MM.1S (cell line): Measurements from ENCODE around the gene DOK4.

ENCODE experiments used
- DNase-seq: peaks from one replicate; pipeline ENCODE4 v3.0.0-alpha.2; 2015
- H2AFZ ChIP-seq: fragments of 300-600 bp; sonication (generic); 2 replicates; pipeline ENCODE4 v1.6.0; 2016; ENCODE audit warnings: antibody characterized with exemption, low read length
- H3F3A ChIP-seq: fragments of 300-600 bp; sonication (generic); 2 replicates; pipeline ENCODE4 v1.6.1; 2016; ENCODE audit warnings: mild to moderate bottlenecking, antibody characterized with exemption, low read length, moderate library complexity, mixed read lengths; ENCODE audit not compliant: insufficient read depth
- H3K27ac ChIP-seq: fragments of 300-600 bp; sonication (generic); 2 replicates; pipeline ENCODE4 v1.5.1; 2016; ENCODE audit warnings: mild to moderate bottlenecking, low read length
- H3K27me3 ChIP-seq: fragments of 300-600 bp; sonication (generic); replicated peaks from 2 replicates; pipeline ENCODE4 v1.6.0; 2016; ENCODE audit warnings: low read length; ENCODE audit not compliant: insufficient read depth
- H3K36me3 ChIP-seq: fragments of 300-600 bp; sonication (generic); replicated peaks from 2 replicates; pipeline ENCODE4 v1.6.1; 2016; ENCODE audit warnings: mild to moderate bottlenecking, low read length, mixed read lengths; ENCODE audit not compliant: insufficient read depth
- H3K4me1 ChIP-seq: fragments of 300-600 bp; sonication (generic); 2 replicates; pipeline ENCODE4 v1.6.1; 2016; ENCODE audit warnings: low read length, mixed read lengths
- H3K4me2 ChIP-seq: fragments of 300-600 bp; sonication (generic); 2 replicates; pipeline ENCODE4 v1.6.0; 2016; ENCODE audit warnings: low read depth, low read length
- H3K4me3 ChIP-seq: fragments of 300-600 bp; sonication (generic); 2 replicates; pipeline ENCODE4 v1.5.1; 2016; ENCODE audit warnings: low read length, mixed read lengths
- H3K79me2 ChIP-seq: fragments of 300-600 bp; sonication (generic); 2 replicates; pipeline ENCODE4 v1.6.1; 2016; ENCODE audit warnings: mixed run types, low read length, mixed read lengths
- H3K9ac ChIP-seq: fragments of 300-600 bp; sonication (generic); 2 replicates; pipeline ENCODE4 v1.6.1; 2016; ENCODE audit warnings: low read length, mixed read lengths
- H3K9me2 ChIP-seq: fragments of 300-600 bp; sonication (generic); replicated peaks from 2 replicates; pipeline ENCODE4 v1.6.1; 2016; ENCODE audit warnings: mild to moderate bottlenecking, low read length, mixed read lengths; ENCODE audit not compliant: insufficient read depth
- H3K9me3 ChIP-seq: fragments of 300-600 bp; sonication (generic); replicated peaks from 2 replicates; pipeline ENCODE4 v1.6.1; 2016; ENCODE audit warnings: mild to moderate bottlenecking, low read length, mixed read lengths; ENCODE audit not compliant: insufficient read depth
- H4K20me1 ChIP-seq: fragments of 300-600 bp; sonication (generic); 2 replicates; pipeline ENCODE4 v1.6.1; 2016; ENCODE audit warnings: mild to moderate bottlenecking, low read length, moderate library complexity, mixed read lengths; ENCODE audit not compliant: insufficient read depth
- EZH2 ChIP-seq: fragments of 300-600 bp; sonication (generic); optimal IDR thresholded peaks from 2 replicates; pipeline ENCODE3; 2017; ENCODE audit warnings: low read depth, mild to moderate bottlenecking, antibody characterized with exemption, low read length, mixed read lengths
- EZH2phosphoT487 ChIP-seq: fragments of 300-600 bp; sonication (generic); IDR thresholded peaks from 2 replicates; pipeline ENCODE4 v1.6.1; 2018; ENCODE audit warnings: antibody characterized with exemption, low read length
- TF ChIP-seq, protein P1 (sequence below): fragments of 300-600 bp; sonication (generic); IDR thresholded peaks from 2 replicates; pipeline ENCODE4 v1.5.1; 2016; ENCODE audit warnings: antibody characterized with exemption, low read length, mixed read lengths

DOK4 gene

DNA sequence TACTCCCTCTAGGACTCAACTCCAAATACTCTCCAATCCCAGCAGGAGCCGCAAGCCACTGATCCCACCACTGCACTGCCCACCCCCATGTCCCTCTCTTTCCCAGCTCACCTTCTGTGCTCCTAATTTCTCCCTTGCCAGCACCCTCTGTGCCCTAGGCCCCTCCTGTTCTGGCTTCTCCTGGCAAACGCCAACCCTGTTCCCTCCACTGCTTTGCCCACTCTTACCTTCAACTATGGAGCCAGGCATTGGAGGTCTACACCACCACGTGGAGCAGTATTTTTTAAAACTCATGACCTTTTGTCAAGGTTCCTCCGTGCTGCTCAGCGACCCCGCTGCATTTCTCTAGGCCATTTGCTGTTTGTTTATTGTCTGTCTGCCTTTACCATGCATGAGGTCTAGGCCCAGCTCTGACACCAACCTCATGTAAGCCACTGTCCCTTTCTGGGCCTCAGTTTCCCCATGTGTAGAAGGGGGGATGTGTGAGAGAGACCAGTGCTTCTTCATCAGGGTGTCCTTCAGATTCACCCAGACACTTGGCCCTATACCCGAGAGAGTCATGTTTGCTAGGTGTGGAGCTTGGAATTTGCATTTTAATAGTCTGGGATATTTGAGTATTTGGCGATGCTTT, 45.5 kb upstream of the DOK4 start:
- Histone ChIP-seq H3F3A (peaks cover 3% of the 10 kb centered on the region; the same call in 1 of the 2 replicates), H3K27ac (no peak overlapping the region), H2AFZ (no peak overlapping the region), H3K4me1 (peaks cover 8% of the 10 kb centered on the region), H3K4me2 (no peak overlapping the region), H3K27me3 (no peaks in the 10 kb centered on the region), H3K9ac (no peak overlapping the region), H3K4me3 (no peak overlapping the region), H4K20me1 (no peaks in the 10 kb centered on the region), H3K9me2 (no peaks in the 10 kb centered on the region), H3K36me3 (no peaks in the 10 kb centered on the region), H3K79me2 (peaks cover 27% of the 10 kb centered on the region), H3K9me3 (no peaks in the 10 kb centered on the region)
- DNase-seq, result no peak
- TF ChIP-seq EZH2phosphoT487 (no peak), EZH2 (no peak)
- TF ChIP-seq, protein P1, sequence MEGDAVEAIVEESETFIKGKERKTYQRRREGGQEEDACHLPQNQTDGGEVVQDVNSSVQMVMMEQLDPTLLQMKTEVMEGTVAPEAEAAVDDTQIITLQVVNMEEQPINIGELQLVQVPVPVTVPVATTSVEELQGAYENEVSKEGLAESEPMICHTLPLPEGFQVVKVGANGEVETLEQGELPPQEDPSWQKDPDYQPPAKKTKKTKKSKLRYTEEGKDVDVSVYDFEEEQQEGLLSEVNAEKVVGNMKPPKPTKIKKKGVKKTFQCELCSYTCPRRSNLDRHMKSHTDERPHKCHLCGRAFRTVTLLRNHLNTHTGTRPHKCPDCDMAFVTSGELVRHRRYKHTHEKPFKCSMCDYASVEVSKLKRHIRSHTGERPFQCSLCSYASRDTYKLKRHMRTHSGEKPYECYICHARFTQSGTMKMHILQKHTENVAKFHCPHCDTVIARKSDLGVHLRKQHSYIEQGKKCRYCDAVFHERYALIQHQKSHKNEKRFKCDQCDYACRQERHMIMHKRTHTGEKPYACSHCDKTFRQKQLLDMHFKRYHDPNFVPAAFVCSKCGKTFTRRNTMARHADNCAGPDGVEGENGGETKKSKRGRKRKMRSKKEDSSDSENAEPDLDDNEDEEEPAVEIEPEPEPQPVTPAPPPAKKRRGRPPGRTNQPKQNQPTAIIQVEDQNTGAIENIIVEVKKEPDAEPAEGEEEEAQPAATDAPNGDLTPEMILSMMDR, result no peak

GRCh38 chr16:57531253-57531575, 44.9 kb upstream of the DOK4 start:
- 0 out of 2 replicates have a peak, but pooled peaks cover 3% of the 10 kb centered on the region for H3F3A ChIP-seq
- no peaks in the 10 kb centered on the region for H3K9me2 ChIP-seq
- no peaks in the 10 kb centered on the region for H4K20me1 ChIP-seq
- TF ChIP-seq, protein P1, result no peak
- TF ChIP-seq EZH2 (no peak), EZH2phosphoT487 (no peak)
- no peak overlapping the region for H3K27ac ChIP-seq
- H3K9ac ChIP-seq, result no peak overlapping the region
- H3K4me2 ChIP-seq, result no peak overlapping the region
- no peak for DNase-seq
- H2AFZ ChIP-seq, result no peak overlapping the region
- H3K9me3 ChIP-seq, result no peaks in the 10 kb centered on the region
- no peaks in the 10 kb centered on the region for H3K36me3 ChIP-seq
- no peak overlapping the region for H3K4me3 ChIP-seq
- peaks cover 27% of the 10 kb centered on the region for H3K79me2 ChIP-seq
- H3K27me3 ChIP-seq, result no peaks in the 10 kb centered on the region
- H3K4me1 ChIP-seq, result peaks cover 8% of the 10 kb centered on the region

DNA sequence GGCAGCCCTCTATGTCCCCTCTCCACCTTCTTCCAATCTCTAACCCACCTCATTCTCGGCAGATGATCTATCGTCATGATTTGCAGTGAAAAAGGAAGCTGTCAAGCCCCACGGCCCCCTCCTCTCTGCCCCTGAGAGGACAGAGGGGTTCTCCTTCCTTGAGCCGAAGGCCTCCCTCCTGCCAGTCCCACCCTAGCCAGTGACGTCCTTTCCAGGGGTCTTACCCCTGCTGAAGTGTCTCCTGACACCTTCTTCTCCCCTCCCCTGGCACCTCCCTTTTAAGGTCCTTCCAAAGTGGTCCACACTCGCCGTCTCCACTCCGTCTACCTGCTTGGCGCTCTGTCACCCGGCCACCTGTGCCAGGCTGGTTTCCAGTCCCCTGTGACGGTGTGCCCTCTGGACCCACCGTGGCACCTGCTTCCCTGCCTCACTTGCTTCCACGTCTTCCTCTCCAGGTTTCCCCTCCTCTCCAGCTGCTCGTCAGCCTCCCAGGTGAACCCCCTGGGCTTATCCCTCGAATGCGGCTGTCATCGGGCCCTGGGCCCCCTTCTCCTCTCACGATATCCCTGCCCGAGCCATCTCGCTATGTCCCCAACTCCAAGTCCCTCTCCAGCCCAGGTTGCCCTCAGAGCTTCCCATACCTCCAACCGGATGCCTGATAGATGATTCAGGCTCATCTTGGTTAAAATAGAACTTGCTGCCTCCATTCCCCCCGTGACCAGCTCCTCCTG, 44.4 kb upstream of the DOK4 start:
- H3K79me2 ChIP-seq, result peaks cover 25% of the 10 kb centered on the region
- H3K9ac ChIP-seq, result no peak overlapping the region
- H4K20me1 ChIP-seq, result no peaks in the 10 kb centered on the region
- H2AFZ ChIP-seq, result no peak overlapping the region
- no peak for DNase-seq
- H3K27me3 ChIP-seq, result no peaks in the 10 kb centered on the region
- TF ChIP-seq EZH2phosphoT487, result no peak
- no peak for TF ChIP-seq EZH2
- TF ChIP-seq, protein P1, result no peak
- no peaks in the 10 kb centered on the region for H3K9me3 ChIP-seq
- no peaks in the 10 kb centered on the region for H3K36me3 ChIP-seq
- H3K4me3 ChIP-seq, result no peak overlapping the region
- 0 out of 2 replicates have a peak, but pooled peaks cover 3% of the 10 kb centered on the region for H3F3A ChIP-seq
- peaks cover 8% of the 10 kb centered on the region for H3K4me1 ChIP-seq
- no peak overlapping the region for H3K27ac ChIP-seq
- H3K4me2 ChIP-seq, result no peak overlapping the region
- H3K9me2 ChIP-seq, result no peaks in the 10 kb centered on the region
